Measurements from ENCODE around the gene MYH16. TPM values are rescaled to one million over a fixed set of nuclear protein-coding genes. Genes with fewer than 3 reads are reported as not detected.
"Not testable (repeated sequence)": the region's sequence is repeated elsewhere in the genome, so short reads cannot be mapped to it uniquely, and the experiment has no call there.

Gene MYH16
- total and polyA plus RNA-seq, 9 of the 15 experiments (the other 6 are each of a cell fraction or from before 2014, with no cell fraction given), result 0.09 TPM; not detected in 8

- TF ChIP-seq L3MBTL2 (IDR thresholded peaks at IDR 0.05) (peak; percentile 68), TCF3 (CRISPR knock-in tag; IDR thresholded peaks at IDR 0.05) (peak; percentile 38; the same call in 1 of the 2 replicates), TRIM24 (IDR thresholded peaks at IDR 0.05) (peak; percentile 65 to 81), KDM1A (IDR thresholded peaks at IDR 0.05) (peak; percentile 77 to 84; a peak in 3 of 4 replicates), NCOA1 (IDR thresholded peaks at IDR 0.05; ENCODE audit: low read depth) (peak; percentile 43; the same call in 1 of the 2 replicates), ARID1B (IDR thresholded peaks at IDR 0.05) (peak; percentile 90), CEBPB (tag; IDR thresholded peaks at IDR 0.05) (peak; percentile 98), TOE1 (IDR thresholded peaks at IDR 0.05; ENCODE audit: borderline replicate concordance) (peak; percentile 36; the same call in 1 of the 2 replicates), HES1 (IDR thresholded peaks at IDR 0.05; ENCODE audit: low read depth) (0 out of 2 replicates have a peak, but pooled peaks have one; percentile 44), ARNT (IDR thresholded peaks at IDR 0.05) (0 out of 4 replicates have a peak, but pooled peaks of 1 of the 2 experiments have one; percentile 20), NRF1 (conservative IDR thresholded peaks at IDR 0.05 in 1 of 2, IDR thresholded peaks at IDR 0.05 in 1 of 2) (0 out of 4 replicates have a peak, but pooled peaks have one; percentile 28 to 52), ZEB2 (IDR thresholded peaks at IDR 0.05) (peak; percentile 95), SMARCC2 (IDR thresholded peaks at IDR 0.05; ENCODE audit: low read depth) (peak; percentile 90), TAL1 (IDR thresholded peaks at IDR 0.05) (peak; percentile 36; the same call in 1 of the 2 replicates), ZNF384 (IDR thresholded peaks at IDR 0.05; ENCODE audit: low read depth, low read length) (peak; percentile 97), BACH1 (tag; IDR thresholded peaks at IDR 0.05) (peak; percentile 85; the same call in 1 of the 2 replicates), ADNP (tag; IDR thresholded peaks at IDR 0.05) (peak; percentile 57; the same call in 1 of the 2 replicates), XRCC5 (IDR thresholded peaks at IDR 0.05; ENCODE audit: low read depth, low read length) (peak; percentile 76; the same call in 1 of the 2 replicates), ZNF24 (IDR thresholded peaks at IDR 0.05) (peak; percentile 72; the same call in 1 of the 2 replicates), JUNB (CRISPR knock-in tag; conservative IDR thresholded peaks at IDR 0.05) (0 out of 2 replicates have a peak, but pooled peaks have one; percentile 36), ZC3H8 (IDR thresholded peaks at IDR 0.05) (0 out of 2 replicates have a peak, but pooled peaks have one; percentile 27), TBL1XR1 (IDR thresholded peaks at IDR 0.05; ENCODE audit: low read length in 2 of 2) (peak in 1 of 2 experiments; percentile 37; a peak in 1 of 4 replicates), FOS (IDR thresholded peaks at IDR 0.05; ENCODE audit: extremely low read depth, insufficient read length) (peak; percentile 44), C11orf30 (IDR thresholded peaks at IDR 0.05; ENCODE audit: low read depth) (peak; percentile 97), BHLHE40 (IDR thresholded peaks at IDR 0.05; ENCODE audit: low read length) (peak; percentile 66; the same call in 1 of the 2 replicates), PRDM10 (IDR thresholded peaks at IDR 0.05; ENCODE audit: partially characterized antibody) (peak; percentile 7), GATAD2A (IDR thresholded peaks at IDR 0.05) (peak; percentile 55; the same call in 1 of the 2 replicates)
- not testable (repeated sequence) for TF ChIP-seq TOE1 (CRISPR knock-in tag; IDR thresholded peaks at IDR 0.05; ENCODE audit: borderline replicate concordance, low read depth)
These were observed 48.3 kb upstream of the MYH16 start (continued) for GRCh38 chr7:99224263-99224898.

All from K562 (cell line).